Stimulated activated CD8-positive, alpha-beta memory T cell treated with anti-CD3 and anti-CD28 coated beads, Interleukin-4, amount 100 ng/mL, for 1 hour (primary cell): ENCODE results near the gene ZNF43.
"Not testable (repeated sequence)": the region's sequence is repeated elsewhere in the genome, so short reads cannot be mapped to it uniquely, and the experiment has no call there.

Experiments used
- DNase-seq, 2 donors: peaks; one replicate each; pipeline ENCODE4 v3.0.0-alpha.2; 2020; ENCODE audit warnings: low read depth in 2 of 2, low spot score in 1 of 2

The ZNF43 gene

GRCh38 chr19:21835810-21836444, at the start of gene ZNF43:
Gene ZNF43 (minus strand): TSS chr19:21836182. CDS start chr19:21836038, 144 bp downstream.
- DNase-seq: peak; percentile 80 to 87

DNA sequence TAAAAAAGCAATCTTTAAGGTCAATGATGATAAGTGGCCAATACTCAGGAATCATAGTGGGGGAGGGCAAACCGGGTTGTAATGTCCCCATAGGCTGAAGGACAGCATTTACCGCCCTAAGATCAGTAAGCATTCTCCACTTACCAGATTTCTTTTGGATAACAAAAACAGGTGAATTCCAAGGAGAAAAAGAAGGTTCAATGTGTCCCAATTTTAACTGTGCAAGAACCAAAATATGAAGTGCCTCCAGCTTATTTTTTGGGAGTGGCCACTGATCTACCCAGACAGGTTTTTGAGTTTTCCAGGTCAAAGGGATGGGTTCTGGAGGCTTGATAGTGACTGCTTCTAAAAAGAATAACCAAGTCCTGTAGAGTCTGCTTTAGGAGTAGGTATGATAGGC, 49.5 kb upstream of the ZNF43 start:
- DNase-seq: not testable (repeated sequence)

DNA sequence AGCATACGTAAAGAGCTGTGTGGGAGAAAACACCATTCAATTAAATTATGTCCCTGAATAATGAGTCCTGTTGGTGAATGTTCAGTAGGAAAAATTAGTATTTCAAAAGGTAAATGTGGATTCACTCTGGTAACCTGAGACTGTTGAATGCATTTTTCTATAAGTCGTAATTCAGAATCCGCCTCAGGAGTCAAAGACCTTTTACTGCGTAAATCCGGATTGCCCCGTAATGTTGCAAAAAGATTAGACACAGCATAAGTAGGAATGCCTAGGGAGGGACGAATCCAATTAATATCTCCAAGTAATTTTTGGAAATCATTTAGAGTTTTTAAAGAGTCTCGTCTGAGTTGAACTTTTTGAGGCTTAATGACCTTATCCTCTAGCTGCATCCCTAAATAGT, 48.8 kb upstream of the ZNF43 start:
- not testable (repeated sequence) for DNase-seq

- no peak for DNase-seq
These were observed 47.5 kb upstream of the ZNF43 start for GRCh38 chr19:21883516-21883915.

GRCh38 chr19:21880761-21881160, 44.8 kb upstream of the ZNF43 start:
- not testable (repeated sequence) for DNase-seq

DNA sequence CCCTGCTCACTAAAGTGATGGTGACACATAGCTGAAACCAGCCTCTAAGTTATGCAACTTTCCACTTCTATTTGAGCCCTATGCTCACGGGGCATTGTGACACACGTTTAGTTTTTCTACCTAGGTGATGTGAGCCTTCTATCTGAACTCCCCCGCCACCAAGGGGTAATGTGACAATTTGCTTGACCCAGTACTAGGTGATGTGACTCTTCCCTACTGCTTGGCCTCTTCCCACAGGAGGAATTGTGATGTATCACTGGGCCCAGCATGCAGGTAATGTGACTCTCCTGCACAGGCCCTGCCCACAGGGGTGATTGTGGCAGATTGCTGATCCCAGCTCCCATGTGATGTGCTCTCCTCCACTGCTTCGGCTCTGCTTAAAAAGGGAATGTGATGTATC, 42.7 kb upstream of the ZNF43 start:
- DNase-seq: no peak

- no peak for DNase-seq
These were observed 42.0 kb upstream of the ZNF43 start for GRCh38 chr19:21877976-21878375.

DNA sequence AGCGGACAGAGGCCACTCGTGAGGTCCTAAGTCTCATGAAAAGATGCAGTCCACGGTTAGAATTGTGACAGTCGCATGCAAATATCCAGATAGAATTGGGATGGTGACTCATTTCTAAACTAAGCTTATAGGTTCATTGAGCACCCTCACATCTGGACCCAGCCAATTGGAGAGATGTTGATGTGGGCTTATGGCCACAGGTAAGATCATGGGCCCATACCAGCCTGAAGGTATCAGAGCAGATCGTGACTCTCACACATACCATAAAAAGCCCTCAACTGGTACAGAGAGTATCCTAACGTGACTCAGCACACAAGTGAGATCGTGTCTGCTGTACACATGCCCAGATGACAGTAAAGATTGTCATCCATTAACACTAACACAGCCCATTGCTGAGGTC, 40.6 kb upstream of the ZNF43 start:
- not testable (repeated sequence) for DNase-seq

DNA sequence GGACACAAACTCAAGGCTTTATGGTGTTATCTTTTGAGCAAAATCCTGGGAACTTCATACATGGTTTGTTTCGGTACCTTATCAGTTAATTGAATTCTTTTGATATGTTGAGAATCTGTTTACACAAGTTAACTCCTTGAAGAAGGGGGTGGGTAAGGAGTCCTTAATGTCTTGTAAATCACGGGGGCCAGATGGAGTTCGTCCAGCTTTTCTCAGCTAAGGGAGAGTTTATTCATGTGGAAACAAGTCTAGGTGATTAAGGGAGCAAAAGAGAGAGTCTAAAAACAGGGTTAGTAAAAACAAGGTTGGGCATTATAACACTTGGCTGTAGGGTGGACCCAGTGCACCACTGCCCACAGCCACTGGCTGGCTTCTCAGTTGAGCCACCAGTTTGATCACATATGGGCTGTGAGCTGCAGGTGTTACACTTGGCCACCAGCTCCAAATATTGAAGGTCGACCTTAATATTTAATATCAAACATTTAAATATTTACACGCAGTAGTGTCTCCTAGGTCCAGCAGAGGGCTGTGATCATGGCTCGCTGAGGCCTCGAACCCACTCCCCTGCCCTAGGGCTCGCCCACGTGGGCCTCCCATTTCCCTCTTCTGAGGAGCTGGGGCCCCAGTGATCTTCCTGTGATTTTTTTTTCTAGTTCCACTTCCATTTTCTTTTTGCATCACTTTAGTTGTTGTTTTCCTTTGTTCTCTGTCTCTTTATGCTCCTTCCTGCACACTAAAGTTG, 21.0 kb upstream of the ZNF43 start:
- DNase-seq: no peak

- DNase-seq: peak; percentile 75 to 83
These were observed 15.8 kb upstream of the ZNF43 start for GRCh38 chr19:21851596-21852345.

DNA sequence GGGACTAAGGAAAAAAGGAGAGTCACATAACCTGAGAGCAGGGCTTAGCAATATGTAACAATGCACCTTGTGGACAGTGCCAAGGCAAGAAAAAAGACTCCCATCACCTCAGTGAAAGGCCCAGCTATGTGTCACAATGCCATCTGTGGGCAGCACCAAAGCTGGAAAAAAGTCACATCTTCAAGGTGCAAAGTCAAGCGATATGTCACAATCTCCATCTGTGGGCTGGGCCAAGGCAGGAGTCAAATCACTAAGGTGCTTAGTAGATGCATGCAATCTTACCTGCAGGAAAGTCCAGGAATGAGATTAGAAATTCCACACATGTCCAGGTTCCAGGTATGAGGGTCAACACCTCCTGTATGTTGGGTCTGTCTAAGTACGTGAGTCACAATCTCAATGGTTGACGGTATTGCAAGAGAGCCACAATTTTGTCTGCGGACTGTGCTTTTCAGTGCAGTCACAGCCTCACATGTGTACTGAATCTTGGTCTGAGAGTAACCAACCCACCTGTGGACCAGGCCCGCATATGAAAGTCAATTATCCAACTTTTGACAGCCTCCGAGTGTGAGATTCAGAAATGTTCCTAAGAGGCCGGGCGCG, 14.8 kb upstream of the ZNF43 start:
- no peak for DNase-seq

GRCh38 chr19:21848706-21849105, 12.7 kb upstream of the ZNF43 start:
- DNase-seq: no peak

DNA sequence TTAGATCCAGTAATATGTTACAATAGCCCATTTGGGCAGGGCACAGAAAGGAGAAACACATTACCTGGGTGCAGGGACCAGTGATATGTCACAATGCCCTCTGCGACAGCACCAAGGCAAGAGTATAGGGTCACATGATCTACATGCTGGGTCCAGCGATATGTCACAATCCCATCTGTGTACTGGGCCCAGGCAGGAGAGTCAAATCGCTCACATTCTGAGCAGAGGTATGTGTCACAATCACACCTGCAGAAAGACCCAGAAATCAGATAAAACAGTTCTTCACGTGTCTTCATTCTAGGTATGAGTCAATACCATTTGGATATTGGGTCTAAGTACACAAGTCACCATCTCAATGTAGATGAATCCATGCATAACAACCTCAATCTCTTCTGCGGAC, 7.1 kb upstream of the ZNF43 start:
- no peak for DNase-seq

DNA sequence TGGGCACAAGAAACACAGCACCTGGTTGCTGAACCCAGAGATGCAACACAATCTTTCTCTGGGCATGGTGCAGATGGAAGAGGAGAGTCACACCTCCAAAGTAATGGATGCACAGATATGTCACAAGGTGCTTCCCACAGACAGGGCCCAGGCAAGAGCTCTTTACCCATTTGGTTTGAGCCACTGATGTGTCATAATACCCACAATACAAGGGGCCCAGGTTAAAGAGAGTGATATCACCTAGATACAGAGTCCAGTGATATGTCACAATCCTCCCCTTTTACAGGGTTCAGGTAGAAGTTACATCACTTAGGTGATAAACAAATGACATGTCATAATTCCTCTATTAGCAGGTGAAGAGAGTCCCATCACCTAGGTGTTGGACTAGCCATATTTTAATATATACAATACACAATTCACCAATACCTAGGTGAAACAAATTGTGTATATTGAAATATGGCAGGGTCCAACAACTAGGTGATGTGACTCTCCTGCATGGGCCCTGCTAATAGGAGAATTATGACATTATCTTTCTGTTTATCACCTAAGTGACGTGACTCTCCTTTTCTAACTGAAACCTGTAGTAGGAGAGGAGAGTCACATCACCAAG, 5.6 kb upstream of the ZNF43 start:
- DNase-seq: no peak

DNA sequence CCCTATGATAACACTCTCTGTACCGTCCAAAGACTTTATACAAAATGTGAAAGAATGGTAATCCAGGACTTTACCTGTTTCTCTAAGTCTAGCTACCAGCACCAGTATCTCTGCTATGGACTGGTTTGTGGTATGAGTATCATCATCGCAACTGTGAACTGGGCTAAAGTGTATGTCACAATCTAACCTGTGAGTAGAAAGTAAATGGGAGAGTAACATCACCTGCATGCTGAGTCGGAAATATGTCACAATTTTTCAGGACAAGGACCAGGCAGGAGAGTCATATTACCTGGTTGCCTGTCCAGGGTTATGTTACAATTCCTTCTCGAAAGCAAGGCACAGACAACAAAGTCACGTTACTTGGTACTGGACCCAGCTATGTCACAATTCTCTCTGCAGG, 5.1 kb upstream of the ZNF43 start:
- no peak for DNase-seq

DNA sequence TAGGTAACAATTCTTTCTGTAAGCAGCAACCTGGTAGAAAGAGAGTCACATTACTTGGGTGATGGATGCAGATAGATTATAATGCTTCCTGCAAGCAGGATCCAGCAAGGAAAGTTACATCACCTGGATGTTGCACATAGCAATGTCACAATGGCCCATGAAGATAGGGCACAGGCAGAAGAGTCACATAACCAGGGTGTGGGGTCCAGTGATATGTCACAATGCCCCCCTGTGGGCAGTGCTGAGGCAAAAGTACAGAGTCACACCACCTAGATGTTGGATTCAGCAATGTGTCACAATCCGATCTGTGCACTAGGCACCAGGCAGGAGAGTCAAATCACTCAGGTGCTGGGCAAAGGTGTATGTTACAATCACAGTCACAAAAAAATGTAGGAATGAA, 4.0 kb upstream of the ZNF43 start:
- no peak for DNase-seq

DNA sequence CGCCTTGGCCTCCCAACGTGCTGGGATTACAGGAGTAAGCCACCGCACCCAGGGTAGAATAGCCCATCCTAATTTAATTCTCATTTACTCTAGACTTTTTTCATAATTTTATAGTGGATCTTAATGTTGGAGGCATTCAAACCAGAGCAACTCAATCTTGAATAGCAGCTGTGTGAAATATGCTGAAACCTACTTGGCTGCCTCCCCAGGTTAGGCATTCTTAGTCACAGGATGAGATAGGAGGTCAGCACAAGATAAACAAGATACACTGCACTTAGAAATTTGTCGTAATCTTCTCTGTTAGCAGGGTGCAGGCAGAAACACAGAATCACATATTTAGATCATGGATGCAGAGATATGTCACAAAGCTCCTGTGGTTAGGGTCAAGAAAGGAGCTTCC, 2.7 kb upstream of the ZNF43 start:
- DNase-seq: no peak

DNA sequence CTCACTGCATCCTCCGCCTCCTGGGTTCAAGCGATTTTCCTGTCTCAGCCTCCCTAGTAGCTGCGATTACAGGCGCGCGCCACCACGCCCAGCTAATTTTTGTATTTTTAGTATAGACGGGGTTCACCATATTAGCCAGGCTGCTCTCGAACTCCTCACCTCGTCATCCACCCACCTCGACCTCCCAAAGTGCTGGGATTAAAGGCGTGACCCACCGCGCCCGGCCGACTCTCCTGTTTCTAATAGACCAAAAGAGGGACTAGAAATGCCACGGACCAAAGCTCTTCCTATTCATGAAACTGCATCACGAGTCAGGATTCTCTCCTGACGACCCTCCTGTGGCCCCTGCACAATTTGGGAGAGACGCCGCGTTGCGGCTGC, 563 bp downstream of the ZNF43 start:
- DNase-seq: no peak

GRCh38 chr19:21833733-21834132, 2.2 kb downstream of the ZNF43 start:
- no peak for DNase-seq

- no peak for DNase-seq
These were observed 11.3 kb downstream of the ZNF43 start for GRCh38 chr19:21824679-21825078.

- DNase-seq: no peak
These were observed 12.8 kb downstream of the ZNF43 start for GRCh38 chr19:21823224-21823623.
